ENCODE data around the gene CENPP.
"Not testable (repeated sequence)": the region's sequence is repeated elsewhere in the genome, so short reads cannot be mapped to it uniquely, and the experiment has no call there.

CENPP gene

GRCh38 chr9:92381775-92382174 lies 56.0 kb downstream of the CENPP start:
- no peak for DNase-seq (ENCODE audit: low read depth)

DNA sequence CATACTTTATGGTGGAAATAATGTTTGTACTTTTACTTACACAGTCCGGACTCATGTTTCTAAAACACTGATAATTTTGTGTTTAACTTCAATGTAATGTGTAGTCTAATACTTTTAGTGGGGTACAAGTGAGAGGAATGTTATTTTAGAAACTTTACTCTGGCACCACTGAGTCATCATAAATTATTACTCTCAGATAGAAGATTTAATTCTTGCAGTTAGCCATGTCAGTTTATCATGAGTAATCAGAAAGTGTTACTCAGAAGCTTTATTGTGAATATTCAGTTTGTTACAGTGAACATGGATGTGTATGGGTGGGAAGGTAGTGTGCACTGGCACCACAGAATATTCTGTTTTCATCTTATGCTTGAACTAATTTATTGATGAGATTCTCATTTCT lies 58.6 kb downstream of the CENPP start:
- DNase-seq (ENCODE audit: low read depth), result no peak

GRCh38 chr9:92385001-92385400 lies 59.2 kb downstream of the CENPP start:
- DNase-seq (ENCODE audit: low read depth), result no peak

DNA sequence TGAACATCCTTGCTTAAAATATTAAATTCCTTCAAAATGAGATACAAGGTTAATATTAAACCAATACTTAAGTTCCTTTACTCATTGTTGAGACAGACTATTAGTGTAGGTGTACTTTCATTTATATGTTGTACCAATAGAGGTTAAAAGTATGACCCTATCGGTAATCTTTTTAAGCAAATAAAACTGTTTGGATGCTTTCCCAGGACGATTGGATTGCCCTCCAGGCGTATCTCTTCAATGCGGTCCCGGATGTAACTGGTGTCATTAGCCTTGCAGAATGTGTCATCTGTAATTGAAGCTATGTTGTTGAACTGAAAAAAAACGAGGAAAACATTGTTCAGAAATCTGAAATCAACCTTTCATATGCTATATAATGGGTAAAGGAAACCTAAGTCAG lies 59.7 kb downstream of the CENPP start:
- no peak for DNase-seq (ENCODE audit: low read depth)

- DNase-seq (ENCODE audit: low read depth), result no peak
Measured at GRCh38 chr9:92385953-92386352, 60.2 kb downstream of the CENPP start.

DNA sequence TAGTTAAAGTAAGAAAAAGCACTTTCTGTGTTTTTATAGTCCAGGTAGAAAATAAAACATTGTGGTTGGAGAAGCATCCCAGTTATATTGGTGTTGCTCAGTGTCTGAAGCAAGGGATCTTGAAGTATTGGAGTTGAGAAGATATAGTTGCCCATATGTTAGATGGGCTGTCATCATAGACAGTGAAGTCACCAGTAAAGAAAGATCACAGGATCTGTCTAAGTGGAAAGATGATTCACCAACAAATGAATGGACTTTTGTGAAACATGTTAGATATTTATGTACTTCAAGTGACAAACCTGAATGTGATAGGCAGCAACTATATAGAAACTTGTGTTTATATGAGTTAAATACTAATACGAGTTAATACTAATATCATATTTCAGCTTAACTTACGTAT lies 66.9 kb downstream of the CENPP start:
- DNase-seq (ENCODE audit: low read depth), result no peak

GRCh38 chr9:92393686-92394085 lies 67.9 kb downstream of the CENPP start:
- no peak for DNase-seq (ENCODE audit: low read depth)

DNA sequence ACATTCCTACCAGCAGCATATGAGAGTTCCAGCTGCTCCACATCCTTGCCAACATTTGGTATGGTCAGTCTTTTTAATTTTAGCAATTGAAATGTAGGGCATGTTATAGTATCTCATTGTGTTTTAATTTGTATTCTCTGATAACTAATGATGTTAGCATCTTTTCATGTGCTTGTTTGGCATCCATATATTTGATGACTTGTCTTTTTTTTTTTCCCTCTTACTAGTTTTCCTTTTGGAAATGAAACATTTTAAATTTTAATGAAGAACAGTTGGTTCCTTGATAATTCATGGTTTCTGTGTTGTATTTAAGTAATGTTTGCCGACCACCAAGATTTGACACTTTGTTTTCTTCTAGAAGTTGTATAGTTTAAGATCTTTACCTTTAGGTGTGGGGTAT lies 69.9 kb downstream of the CENPP start:
- DNase-seq (ENCODE audit: low read depth), result no peak

DNA sequence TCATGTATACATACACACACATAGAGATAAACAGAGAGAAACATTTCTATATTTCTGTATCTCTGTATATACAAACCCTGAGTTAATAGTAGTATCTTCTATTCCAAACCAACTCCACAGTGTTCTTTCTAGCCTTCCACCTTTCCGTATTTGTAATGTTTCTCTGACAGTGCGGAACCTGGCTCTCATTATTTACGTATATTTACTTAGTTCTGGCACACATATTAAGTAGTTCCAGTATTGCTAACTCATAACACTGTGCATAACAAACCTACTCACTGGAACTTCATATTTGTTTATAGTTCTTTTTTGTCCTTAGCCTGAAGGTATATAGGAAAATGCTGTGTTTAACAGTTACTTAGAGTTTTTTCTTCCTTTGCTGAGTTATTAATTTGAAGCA lies 72.1 kb downstream of the CENPP start:
- DNase-seq (ENCODE audit: low read depth), result no peak

DNA sequence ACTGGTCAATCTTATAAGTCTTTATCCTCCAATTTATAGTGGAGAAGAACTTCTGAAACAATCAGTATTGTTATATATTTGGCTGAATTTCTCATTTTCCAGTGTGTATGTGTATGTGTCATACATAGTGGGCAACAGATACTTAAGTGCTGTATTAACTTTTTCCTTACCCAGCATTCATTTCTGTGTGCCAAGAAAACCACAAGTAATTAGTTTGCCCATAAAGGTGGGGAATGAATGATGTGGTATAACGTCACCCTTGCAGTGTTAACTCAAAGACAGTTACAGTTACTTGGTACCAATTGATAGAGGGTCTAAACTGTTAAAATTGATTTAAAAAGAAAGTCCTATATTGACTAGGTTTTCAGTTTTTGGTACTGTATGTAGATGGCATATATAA lies 76.6 kb downstream of the CENPP start:
- DNase-seq (ENCODE audit: low read depth), result no peak

GRCh38 chr9:92402826-92403745 lies 77.3 kb downstream of the CENPP start:
- no peak for DNase-seq (ENCODE audit: low read depth)

DNA sequence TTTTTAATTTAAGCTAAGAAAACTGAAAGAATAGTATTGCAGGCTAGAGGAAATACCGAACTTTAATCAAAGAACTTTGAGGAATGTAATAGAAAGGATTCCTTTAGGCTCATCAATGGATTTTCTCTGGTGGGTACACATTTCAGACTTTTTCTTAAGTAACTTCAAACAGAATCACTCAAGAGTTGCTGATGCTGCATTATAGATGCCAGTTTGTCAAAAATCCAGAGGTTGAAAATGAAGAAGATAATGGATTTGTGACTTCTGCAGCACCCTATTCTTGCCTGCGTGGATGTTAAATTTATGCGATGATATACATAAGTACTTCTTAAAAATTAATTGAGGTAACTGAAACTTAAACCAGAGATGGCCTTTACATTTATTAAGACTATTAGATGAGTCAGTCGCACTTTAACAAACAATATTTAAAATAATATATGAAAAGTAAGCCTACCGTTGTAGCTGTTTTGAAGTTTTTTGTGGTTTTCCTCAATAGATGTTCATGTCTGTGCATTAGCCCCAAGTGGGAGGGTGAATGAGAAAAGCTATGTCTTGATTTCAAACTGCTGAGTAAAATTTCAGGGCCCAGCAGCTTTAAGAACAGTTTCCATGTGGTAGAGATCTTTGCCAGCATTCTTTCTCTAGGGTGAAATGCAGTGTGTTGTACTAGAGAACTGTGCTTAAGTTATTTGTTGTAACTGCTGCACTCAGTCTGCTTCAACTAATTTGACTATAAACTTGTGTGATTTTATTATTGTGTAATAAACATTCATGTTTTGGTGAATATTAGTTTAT lies 78.5 kb downstream of the CENPP start, which contains the start of gene OGN:
Gene OGN, minus strand, starts transcription at position 537 of the 795 bp plus-strand sequence. CDS start 1,171 bp downstream, outside the sequence.
- DNase-seq (ENCODE audit: low read depth), result no peak

GRCh38 chr9:92405818-92406217 lies 80.1 kb downstream of the CENPP start:
- no peak for DNase-seq (ENCODE audit: low read depth)

DNA sequence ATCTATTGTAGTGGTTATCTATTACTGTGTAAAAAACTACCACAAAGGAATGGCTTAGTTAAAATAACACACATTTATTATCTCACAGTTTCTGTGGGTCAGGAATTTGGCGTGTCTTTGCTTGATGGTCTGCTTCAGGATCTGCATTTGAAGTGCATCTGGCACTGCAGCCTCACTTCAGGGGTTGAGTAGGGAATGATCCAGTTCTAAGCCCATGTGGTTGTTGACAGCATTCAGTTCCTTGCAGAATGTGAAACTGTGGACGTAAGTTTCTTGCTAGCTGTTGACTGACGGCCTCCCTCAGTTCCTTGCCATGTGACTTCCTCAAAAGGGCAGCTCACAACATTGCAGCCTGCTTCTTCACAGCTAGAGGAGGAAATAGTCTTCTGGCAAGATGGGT lies 80.7 kb downstream of the CENPP start:
- no peak for DNase-seq (ENCODE audit: low read depth)

DNA sequence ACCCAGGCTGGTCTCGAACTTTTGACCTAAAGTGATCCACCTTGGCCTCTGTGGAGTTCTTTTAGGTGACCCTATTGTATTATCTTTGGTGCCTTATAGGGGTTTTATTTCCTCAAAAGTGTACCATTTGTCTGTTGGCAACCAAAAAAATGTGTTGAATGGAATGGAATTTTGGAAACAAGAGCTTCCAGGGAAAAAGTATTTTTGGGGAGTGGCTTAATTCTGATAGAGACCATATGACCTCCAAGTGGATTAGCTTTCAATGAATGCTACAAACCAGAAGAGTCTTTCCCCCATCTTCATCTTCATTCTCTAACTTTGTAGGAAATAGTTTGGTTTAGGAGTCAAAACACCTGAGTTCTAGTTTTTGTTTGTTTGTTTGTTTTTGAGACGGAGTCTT lies 82.1 kb downstream of the CENPP start:
- no peak for DNase-seq (ENCODE audit: low read depth)

- no peak for DNase-seq (ENCODE audit: low read depth)
Measured at GRCh38 chr9:92408747-92409478, 83.2 kb downstream of the CENPP start.

DNA sequence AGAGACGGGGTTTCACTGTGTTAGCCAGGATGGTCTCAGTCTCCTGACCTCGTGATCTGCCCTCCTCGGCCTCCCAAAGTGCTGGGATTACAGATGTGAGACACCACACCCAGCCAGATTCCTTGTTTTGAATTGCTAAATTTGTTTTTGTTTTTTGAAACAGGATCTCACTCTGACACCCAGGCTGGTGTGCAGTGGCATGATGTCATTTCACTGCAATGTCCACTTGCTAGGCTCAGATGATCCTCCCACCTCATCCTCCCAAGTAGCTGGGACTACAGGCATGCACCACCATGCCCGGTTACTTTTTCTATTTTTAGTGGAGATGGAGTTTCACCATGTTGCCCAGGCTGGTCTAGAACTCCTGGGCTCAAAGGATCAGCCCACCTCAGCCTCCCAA lies 85.4 kb downstream of the CENPP start:
- not testable (repeated sequence) for DNase-seq (ENCODE audit: low read depth)

DNA sequence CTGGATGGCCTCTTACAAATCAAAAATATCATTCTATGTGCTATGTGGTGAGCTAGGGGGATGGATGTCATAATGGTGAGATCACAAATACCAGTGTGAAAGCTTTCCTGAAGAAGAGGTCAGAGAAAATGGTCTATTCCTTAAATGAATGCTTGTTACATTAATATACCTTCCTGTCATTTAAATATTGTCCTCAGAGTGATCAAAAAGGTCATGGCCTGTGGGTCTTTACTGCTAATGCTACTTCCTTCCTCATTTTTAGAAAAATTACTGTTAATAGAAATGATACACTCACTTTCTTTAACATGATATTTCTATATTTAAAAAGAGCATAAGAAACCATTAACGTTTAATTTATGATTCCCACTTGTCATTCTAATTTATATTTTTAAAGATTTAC lies 88.8 kb downstream of the CENPP start:
- DNase-seq (ENCODE audit: low read depth), result no peak

DNA sequence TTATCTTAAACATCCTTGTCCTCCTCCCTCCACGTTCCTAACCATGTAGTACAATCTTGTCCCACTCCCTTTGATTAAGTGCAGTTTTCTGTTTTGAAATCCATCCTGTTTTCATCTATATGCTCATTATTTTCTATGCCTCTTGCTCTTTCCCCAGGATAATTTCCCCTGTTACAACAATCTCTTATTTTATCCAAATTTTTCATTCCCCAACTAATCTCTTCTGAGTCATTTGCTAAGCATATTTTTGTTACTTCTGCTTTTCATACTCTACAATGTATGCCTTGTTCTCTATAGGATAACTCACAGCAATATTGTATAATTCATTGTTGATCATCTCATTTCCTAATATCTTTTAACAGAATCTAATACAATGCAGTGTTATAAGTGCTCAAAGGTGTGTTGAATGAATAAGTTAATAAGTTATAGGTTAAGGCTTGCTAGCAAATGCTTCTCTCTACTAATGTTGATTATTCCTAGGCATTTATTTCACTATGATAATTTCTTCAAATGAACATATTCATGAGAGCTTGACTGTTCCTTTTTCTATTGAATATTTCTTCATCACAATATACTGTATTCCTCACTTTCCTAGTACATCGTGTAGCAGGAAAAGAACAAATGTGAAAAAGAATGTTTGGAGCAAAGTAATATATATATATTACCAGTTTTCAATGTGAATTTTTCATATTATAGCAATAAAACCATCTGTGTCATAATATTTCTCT lies 97.0 kb downstream of the CENPP start:
- no peak for DNase-seq (ENCODE audit: low read depth)

GRCh38 chr9:92423612-92424011 lies 97.9 kb downstream of the CENPP start:
- no peak for DNase-seq (ENCODE audit: low read depth)

- no peak for DNase-seq (ENCODE audit: low read depth)
Measured at GRCh38 chr9:92424340-92424739, 98.6 kb downstream of the CENPP start, which contains the start of gene OMD. Gene OMD (minus strand): TSS chr9:92424471. CDS start chr9:92417558, 6,913 bp downstream.

DNA sequence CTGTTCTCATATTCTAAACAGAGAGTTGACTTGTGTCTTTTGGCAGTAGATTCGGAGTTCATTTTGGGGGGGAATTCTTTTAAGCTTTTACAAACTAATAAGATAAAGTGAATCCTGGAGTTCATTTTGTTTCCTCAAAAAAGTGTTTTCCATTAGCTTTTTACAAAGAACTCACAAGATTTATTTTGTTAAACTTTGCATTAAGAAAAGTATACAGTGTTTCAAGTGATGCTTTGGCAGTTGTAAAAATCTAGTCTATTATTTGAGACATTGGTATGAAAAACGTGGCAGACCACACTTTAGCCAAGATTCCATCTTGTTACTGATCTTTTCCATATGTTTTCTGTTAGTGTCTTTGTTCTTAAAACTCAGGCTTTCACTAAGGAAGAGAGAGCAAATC lies 99.7 kb downstream of the CENPP start:
- no peak for DNase-seq (ENCODE audit: low read depth)

Data from HS-5 (cell line).